ENCODE data around the gene CTXN1. TPM values are rescaled to one million over a fixed set of nuclear protein-coding genes. Genes with fewer than 3 reads are reported as not detected.
A peak's percentile ranks its signal among the peaks of the same experiment; 100 is the strongest.

The CTXN1 gene
- total and polyA plus RNA-seq, 8 donors: 0.92 to 58.5 (median 2.2) TPM; not detected in 1

- intact Hi-C loops (cut with DNase I; ENCODE audit: low total_unique reads): no loop called here
- no peak for DNase-seq
- Histone ChIP-seq H3K4me3 (no peak overlapping the region), H3K27me3 (no peaks in the 10 kb centered on the region), H3K9me3 (no peaks in the 10 kb centered on the region), H3K36me3 (peaks cover 80 to 100% (median 100%) of the 10 kb centered on the region in 4 donors), H3K27ac (no peak overlapping the region), H3K4me1 (peaks cover 0 to 32% (median 11%) of the 10 kb centered on the region in 4 donors)
- WGBS, 5 donors: 89 to 91% (median 90%) methylated on average over 21 of the region's 21 CpGs
- TF ChIP-seq EP300 (IDR thresholded peaks at IDR 0.05): no peak
- TF ChIP-seq CTCF (IDR thresholded peaks at IDR 0.05): no peak
- no peak for TF ChIP-seq POLR2AphosphoS5 (IDR thresholded peaks at IDR 0.05)
- no peak for TF ChIP-seq POLR2A (IDR thresholded peaks at IDR 0.05)
Measured at GRCh38 chr19:7934766-7935165, 8.8 kb upstream of the CTXN1 start.

GRCh38 chr19:7933828-7934725 is 8.1 kb upstream of the CTXN1 start:
- H3K4me3 ChIP-seq: no peak overlapping the region
- H3K27ac ChIP-seq: no peak overlapping the region
- H3K36me3 ChIP-seq: peaks cover 80 to 94% (median 93%) of the 10 kb centered on the region in 4 donors
- intact Hi-C loops (cut with DNase I; ENCODE audit: low total_unique reads): no loop called here
- 83 to 93% (median 91%) methylated on average over 44 to 55 of the region's 55 CpGs for WGBS, 5 donors
- no peaks in the 10 kb centered on the region for H3K27me3 ChIP-seq
- H3K9me3 ChIP-seq: no peaks in the 10 kb centered on the region
- TF ChIP-seq EP300 (IDR thresholded peaks at IDR 0.05) (no peak), CTCF (IDR thresholded peaks at IDR 0.05) (no peak), POLR2AphosphoS5 (IDR thresholded peaks at IDR 0.05) (no peak), POLR2A (IDR thresholded peaks at IDR 0.05) (no peak)
- DNase-seq: peak in 1 of 2 donors; percentile 5
- H3K4me1 ChIP-seq: peaks cover 0 to 32% (median 15%) of the 10 kb centered on the region in 4 donors

GRCh38 chr19:7933411-7933810 is 7.5 kb upstream of the CTXN1 start:
- H3K36me3 ChIP-seq: peaks cover 76 to 87% (median 87%) of the 10 kb centered on the region in 4 donors
- no peak overlapping the region for H3K4me3 ChIP-seq
- peak in 1 of 2 donors; percentile 3 for DNase-seq
- WGBS, 5 donors: 83 to 91% (median 89%) methylated on average over 4 to 14 of the region's 14 CpGs
- H3K27me3 ChIP-seq: no peaks in the 10 kb centered on the region
- H3K9me3 ChIP-seq: no peaks in the 10 kb centered on the region
- H3K27ac ChIP-seq: peak overlapping the region in 1 of 5 donors; percentile 86
- intact Hi-C loops (cut with DNase I; ENCODE audit: low total_unique reads): no loop called here
- TF ChIP-seq CTCF (IDR thresholded peaks at IDR 0.05) (peak in 1 of 7 experiments; percentile 6), EP300 (IDR thresholded peaks at IDR 0.05) (no peak)
- H3K4me1 ChIP-seq: peaks cover under 1 to 33% (median 15%) of the 10 kb centered on the region in 4 donors

- H3K9me3 ChIP-seq: no peaks in the 10 kb centered on the region
- H3K27ac ChIP-seq: peak overlapping the region in 1 of 5 donors; percentile 86
- no peak overlapping the region for H3K4me3 ChIP-seq
- H3K4me1 ChIP-seq: peaks cover 5 to 38% (median 20%) of the 10 kb centered on the region in 4 donors
- DNase-seq: no peak
- no peaks in the 10 kb centered on the region for H3K27me3 ChIP-seq
- peaks cover 72 to 82% (median 82%) of the 10 kb centered on the region in 4 donors for H3K36me3 ChIP-seq
- intact Hi-C loops (cut with DNase I; ENCODE audit: low total_unique reads): no loop called here
- 89 to 96% (median 93%) methylated on average over 5 to 10 of the region's 10 CpGs for WGBS, 5 donors
- no peak for TF ChIP-seq POLR2AphosphoS5 (IDR thresholded peaks at IDR 0.05)
- TF ChIP-seq EP300 (IDR thresholded peaks at IDR 0.05): no peak
- TF ChIP-seq CTCF (IDR thresholded peaks at IDR 0.05): no peak
- no peak for TF ChIP-seq POLR2A (IDR thresholded peaks at IDR 0.05)
Measured at GRCh38 chr19:7932930-7933300, 7.0 kb upstream of the CTXN1 start.

Measured in stomach (tissue), 9 donors.